Measurements from ENCODE around the gene TNFSF11. TPM values are rescaled to one million over a fixed set of nuclear protein-coding genes. Genes with fewer than 3 reads are reported as not detected.

TNFSF11 gene
- total and polyA plus RNA-seq, 2 donors (not counting 1 experiment from before 2014, with no cell fraction given) = not detected

DNA sequence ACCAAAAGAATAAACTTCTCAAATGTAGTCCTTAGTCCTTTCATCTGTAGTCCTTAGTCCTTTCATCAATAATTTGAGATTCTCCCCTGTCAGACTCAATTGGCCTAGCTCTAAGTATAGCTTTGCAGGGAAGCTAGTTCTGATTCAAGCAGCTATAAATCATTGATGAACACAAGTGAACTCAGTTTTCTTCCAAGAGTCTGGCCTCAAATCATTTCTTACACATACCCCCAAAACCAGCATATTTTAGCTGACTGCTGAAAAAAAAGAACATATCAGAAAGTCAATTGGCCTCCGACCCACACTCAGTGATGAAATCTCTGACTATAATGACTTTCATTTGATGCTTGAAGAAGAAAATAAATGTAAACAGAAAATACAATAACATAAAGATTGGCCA, 64.9 kb downstream of the TNFSF11 start:
- no peaks in the 10 kb centered on the region for H4K20me1 ChIP-seq (ENCODE audit: control insufficient read depth, extremely low read depth, insufficient read depth, low read length)
- H3K4me1 ChIP-seq (ENCODE audit: control insufficient read depth, extremely low read depth, insufficient read depth, low read length) = no peaks in the 10 kb centered on the region
- H3K36me3 ChIP-seq (ENCODE audit: control insufficient read depth, insufficient read depth, low read length) = no peaks in the 10 kb centered on the region
- no peaks in the 10 kb centered on the region for H3K79me2 ChIP-seq (ENCODE audit: control insufficient read depth, insufficient read depth, low read length)
- no peak overlapping the region for H3K27ac ChIP-seq (ENCODE audit: insufficient read depth, low read length)
- peaks cover 2% of the 10 kb centered on the region for H3K27me3 ChIP-seq (ENCODE audit: control insufficient read depth, insufficient read depth, low read length)
- H3K9ac ChIP-seq (ENCODE audit: insufficient read depth, low read length) = no peak overlapping the region
- no peaks in the 10 kb centered on the region for H3K9me3 ChIP-seq (ENCODE audit: control insufficient read depth, insufficient read depth, low read depth, low read length)
- no peak overlapping the region for H2AFZ ChIP-seq (ENCODE audit: low read length)
- H3K4me2 ChIP-seq (ENCODE audit: extremely low read depth, insufficient read depth, low read length) = no peak overlapping the region
- TF ChIP-seq, protein P1, sequence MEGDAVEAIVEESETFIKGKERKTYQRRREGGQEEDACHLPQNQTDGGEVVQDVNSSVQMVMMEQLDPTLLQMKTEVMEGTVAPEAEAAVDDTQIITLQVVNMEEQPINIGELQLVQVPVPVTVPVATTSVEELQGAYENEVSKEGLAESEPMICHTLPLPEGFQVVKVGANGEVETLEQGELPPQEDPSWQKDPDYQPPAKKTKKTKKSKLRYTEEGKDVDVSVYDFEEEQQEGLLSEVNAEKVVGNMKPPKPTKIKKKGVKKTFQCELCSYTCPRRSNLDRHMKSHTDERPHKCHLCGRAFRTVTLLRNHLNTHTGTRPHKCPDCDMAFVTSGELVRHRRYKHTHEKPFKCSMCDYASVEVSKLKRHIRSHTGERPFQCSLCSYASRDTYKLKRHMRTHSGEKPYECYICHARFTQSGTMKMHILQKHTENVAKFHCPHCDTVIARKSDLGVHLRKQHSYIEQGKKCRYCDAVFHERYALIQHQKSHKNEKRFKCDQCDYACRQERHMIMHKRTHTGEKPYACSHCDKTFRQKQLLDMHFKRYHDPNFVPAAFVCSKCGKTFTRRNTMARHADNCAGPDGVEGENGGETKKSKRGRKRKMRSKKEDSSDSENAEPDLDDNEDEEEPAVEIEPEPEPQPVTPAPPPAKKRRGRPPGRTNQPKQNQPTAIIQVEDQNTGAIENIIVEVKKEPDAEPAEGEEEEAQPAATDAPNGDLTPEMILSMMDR (conservative IDR thresholded peaks at IDR 0.05 in 1 of 2, IDR thresholded peaks at IDR 0.05 in 1 of 2; ENCODE audit: low read depth in 1 of 2, low read length in 2 of 2) = no peak
- no peak for TF ChIP-seq EZH2 (IDR thresholded peaks at IDR 0.05; ENCODE audit: low read length, missing control alignments)
- H3K4me3 ChIP-seq (replicated peaks in 1 of 4; ENCODE audit: control extremely low read depth in 1 of 4, insufficient read depth in 1 of 4, low read depth in 3 of 4, low read length in 4 of 4) = no peak overlapping the region
- DNase-seq (ENCODE audit: low read depth in 2 of 2) = peak in 1 of 2 donors; percentile 53

DNA sequence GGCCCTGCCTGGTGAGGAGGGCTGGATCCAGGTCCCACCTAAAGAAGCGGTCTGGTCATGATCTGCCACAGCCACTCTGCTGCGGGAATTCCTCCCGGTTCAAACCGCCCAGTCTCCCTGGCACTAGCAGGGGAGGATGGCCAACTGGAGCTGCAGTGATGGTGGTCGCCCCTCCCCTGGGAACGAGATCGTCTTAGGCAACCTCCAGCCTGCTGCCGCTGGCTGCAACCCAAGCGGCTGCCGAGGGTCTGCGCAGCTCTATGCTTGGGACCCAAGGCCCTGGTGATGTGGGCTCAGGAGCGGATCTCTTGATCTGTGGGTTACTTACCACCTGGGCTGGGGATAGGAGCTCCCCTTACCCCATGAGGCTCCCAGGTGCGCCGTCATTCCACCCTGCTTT, 69.1 kb downstream of the TNFSF11 start:
- Histone ChIP-seq H3K4me3 (replicated peaks in 1 of 4; ENCODE audit: control extremely low read depth in 1 of 4, insufficient read depth in 1 of 4, low read depth in 3 of 4, low read length in 4 of 4) (no peak overlapping the region), H3K4me1 (ENCODE audit: control insufficient read depth, extremely low read depth, insufficient read depth, low read length) (no peaks in the 10 kb centered on the region), H3K79me2 (ENCODE audit: control insufficient read depth, insufficient read depth, low read length) (no peaks in the 10 kb centered on the region), H2AFZ (ENCODE audit: low read length) (no peak overlapping the region), H3K9ac (ENCODE audit: insufficient read depth, low read length) (no peak overlapping the region), H3K27me3 (ENCODE audit: control insufficient read depth, insufficient read depth, low read length) (no peaks in the 10 kb centered on the region), H3K9me3 (ENCODE audit: control insufficient read depth, insufficient read depth, low read depth, low read length) (no peaks in the 10 kb centered on the region), H3K36me3 (ENCODE audit: control insufficient read depth, insufficient read depth, low read length) (no peaks in the 10 kb centered on the region), H3K4me2 (ENCODE audit: extremely low read depth, insufficient read depth, low read length) (no peak overlapping the region), H4K20me1 (ENCODE audit: control insufficient read depth, extremely low read depth, insufficient read depth, low read length) (no peaks in the 10 kb centered on the region), H3K27ac (ENCODE audit: insufficient read depth, low read length) (no peak overlapping the region)
- TF ChIP-seq EZH2 (IDR thresholded peaks at IDR 0.05; ENCODE audit: low read length, missing control alignments) = no peak
- no peak for DNase-seq (ENCODE audit: low read depth in 2 of 2)

DNA sequence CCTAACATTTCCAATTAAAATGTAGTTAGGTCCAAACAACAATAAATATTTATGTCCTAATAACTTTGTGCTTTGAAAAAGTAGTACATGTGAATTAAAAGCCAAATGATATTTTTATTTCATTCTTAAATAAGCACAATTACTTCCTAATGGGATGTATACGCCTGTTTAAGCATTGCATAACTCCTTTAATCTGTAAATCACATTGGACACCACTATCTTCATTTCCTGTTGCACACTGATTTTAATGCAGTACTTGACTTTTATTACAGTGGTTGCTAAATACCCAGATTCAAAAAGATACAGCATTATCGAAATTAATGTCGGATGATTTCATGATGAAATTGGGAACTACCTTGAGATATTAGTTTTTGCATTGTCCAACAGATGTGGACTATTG, 70.9 kb downstream of the TNFSF11 start:
- no peak overlapping the region for H3K27ac ChIP-seq (ENCODE audit: insufficient read depth, low read length)
- no peak for DNase-seq (ENCODE audit: low read depth in 2 of 2)
- no peaks in the 10 kb centered on the region for H3K9me3 ChIP-seq (ENCODE audit: control insufficient read depth, insufficient read depth, low read depth, low read length)
- H3K9ac ChIP-seq (ENCODE audit: insufficient read depth, low read length) = no peak overlapping the region
- no peak overlapping the region for H3K4me3 ChIP-seq (replicated peaks in 1 of 4; ENCODE audit: control extremely low read depth in 1 of 4, insufficient read depth in 1 of 4, low read depth in 3 of 4, low read length in 4 of 4)
- H2AFZ ChIP-seq (ENCODE audit: low read length) = no peak overlapping the region
- TF ChIP-seq, protein P1 (conservative IDR thresholded peaks at IDR 0.05 in 1 of 2, IDR thresholded peaks at IDR 0.05 in 1 of 2; ENCODE audit: low read depth in 1 of 2, low read length in 2 of 2) = no peak
- no peak for TF ChIP-seq EZH2 (IDR thresholded peaks at IDR 0.05; ENCODE audit: low read length, missing control alignments)
- no peaks in the 10 kb centered on the region for H4K20me1 ChIP-seq (ENCODE audit: control insufficient read depth, extremely low read depth, insufficient read depth, low read length)
- no peaks in the 10 kb centered on the region for H3K79me2 ChIP-seq (ENCODE audit: control insufficient read depth, insufficient read depth, low read length)
- H3K4me1 ChIP-seq (ENCODE audit: control insufficient read depth, extremely low read depth, insufficient read depth, low read length) = no peaks in the 10 kb centered on the region
- no peak overlapping the region for H3K4me2 ChIP-seq (ENCODE audit: extremely low read depth, insufficient read depth, low read length)
- H3K36me3 ChIP-seq (ENCODE audit: control insufficient read depth, insufficient read depth, low read length) = no peaks in the 10 kb centered on the region
- H3K27me3 ChIP-seq (ENCODE audit: control insufficient read depth, insufficient read depth, low read length) = peaks cover under 1% of the 10 kb centered on the region
